HepG2 (cell line): ENCODE measurements around the gene DLG2. TPM values are rescaled to one million over a fixed set of nuclear protein-coding genes. Genes with fewer than 3 reads are reported as not detected.

ENCODE experiments used
- ATAC-seq: fragments of 200-7000 bp; cut with Tn5 transposase; 3 replicates; pipeline ENCODE4 v1.9.1; 2020; ENCODE audit warnings: mild to moderate bottlenecking, moderate library complexity
- BruUV-seq: library from RNA; stranded (reverse); fragments of 400-500 nt; replicated peaks from 2 replicates; lab custom pipeline; 2021; lab: Mats Ljungman, UMichigan
- CTCF ChIA-PET: fragments of 300-600 bp; formaldehyde crosslinking; extraction: SDS; loops from one replicate; lab custom pipeline; 2021; ENCODE audit warnings: low total read pairs, inconsistent platforms, low intra/inter-chr PET ratio; lab: Yijun Ruan, JAX
- POLR2A ChIA-PET: fragments of 350-600 bp; sonication (Branson Sonifier 250); formaldehyde crosslinking; loops from one replicate; lab custom pipeline; 2020; ENCODE audit warnings: antibody characterized with exemption, inconsistent platforms; lab: Yijun Ruan, JAX
- DNase-seq: peaks from one replicate; pipeline ENCODE4 v3.0.0-alpha.2; 2015; ENCODE audit warnings: low spot score
- FAIRE-seq: peaks from 3 replicates; lab custom pipeline; 2011; peaks lifted over from hg19 to GRCh38; lab: Jason Lieb, UNC
- H2AFZ ChIP-seq: one replicate; pipeline ENCODE4 v1.6.1; 2011; ENCODE audit warnings: low read length, inconsistent platforms
- H3K27ac ChIP-seq: fragments of 300-600 bp; 3 replicates; pipeline ENCODE4 v1.8.0; 2011; ENCODE audit warnings: mixed run types, mild to moderate bottlenecking, mixed read lengths, low read length, inconsistent platforms; ENCODE audit not compliant: insufficient read depth; ENCODE audit errors: extremely low read length
- H3K27me3 ChIP-seq, 2 experiments: fragments of 200-600 bp in 1 of 2; 2 replicates in 1 of 2; 3 replicates in 1 of 2; pipeline versions ENCODE4 v1.6.0 to v1.8.0; 2011; ENCODE audit warnings: low read length in 2 of 2, mild to moderate bottlenecking in 2 of 2, moderate library complexity in 2 of 2, inconsistent platforms in 1 of 2; ENCODE audit not compliant: insufficient read depth in 2 of 2, control insufficient read depth in 1 of 2
- H3K36me3 ChIP-seq, 2 experiments: fragments of 200-600 bp in 1 of 2; replicated peaks in 1 of 2; 2 replicates in 1 of 2; 3 replicates in 1 of 2; pipeline versions ENCODE4 v1.5.1 to v1.8.0; 2011; ENCODE audit warnings: low read length in 2 of 2, inconsistent platforms in 1 of 2; ENCODE audit not compliant: insufficient read depth in 2 of 2, control insufficient read depth in 1 of 2
- H3K4me1 ChIP-seq: 2 replicates; pipeline ENCODE4 v1.5.1; 2012; ENCODE audit warnings: low read length, inconsistent platforms; ENCODE audit not compliant: insufficient read depth
- H3K4me2 ChIP-seq: 2 replicates; pipeline ENCODE4 v1.6.0; 2011; ENCODE audit warnings: low read depth, low read length, inconsistent platforms
- H3K4me3 ChIP-seq, 3 experiments: fragments of 200-600 bp in 1 of 3; sonication (generic), shearing (Covaris generic) in 1 of 3; replicated peaks in 1 of 3; 2 replicates each; pipeline ENCODE4 v1.5.1; 2011 to 2016; ENCODE audit warnings: low read length in 3 of 3, inconsistent platforms in 2 of 3, low read depth in 2 of 3, mild to moderate bottlenecking in 2 of 3, control low read depth in 1 of 3, mixed read lengths in 1 of 3; ENCODE audit not compliant: insufficient read depth in 1 of 3
- H3K79me2 ChIP-seq: one replicate; pipeline ENCODE4 v1.6.1; 2011; ENCODE audit warnings: low read length, inconsistent platforms; ENCODE audit not compliant: insufficient read depth
- H3K9ac ChIP-seq: 2 replicates; pipeline ENCODE4 v1.6.0; 2011; ENCODE audit warnings: mild to moderate bottlenecking, low read depth, low read length, inconsistent platforms; ENCODE audit not compliant: insufficient read depth
- H3K9me3 ChIP-seq: 2 replicates; pipeline ENCODE4 v1.5.1; 2012; ENCODE audit warnings: mild to moderate bottlenecking, low read length
- H4K20me1 ChIP-seq: 2 replicates; pipeline ENCODE4 v1.6.0; 2011; ENCODE audit warnings: inconsistent platforms, mild to moderate bottlenecking, low read length, moderate library complexity; ENCODE audit not compliant: insufficient read depth
- CAMTA2 ChIP-seq: sonication (generic); formaldehyde crosslinking; IDR thresholded peaks from 2 replicates; pipeline ENCODE4 v1.4.0; 2020; ENCODE audit warnings: mild to moderate bottlenecking, missing genetic modification reagents, borderline replicate concordance
- HMG20B ChIP-seq: conservative IDR thresholded peaks from 2 replicates; pipeline ENCODE4 v1.6.1; 2016; ENCODE audit warnings: missing genetic modification reagents, missing compliant biosample characterization
- JUNB ChIP-seq: sonication (generic); formaldehyde crosslinking; IDR thresholded peaks from 2 replicates; pipeline ENCODE4 v1.8.0; 2022; ENCODE audit warnings: missing genetic modification reagents, mild to moderate bottlenecking, borderline replicate concordance
- KDM1A ChIP-seq: IDR thresholded peaks from 2 replicates; pipeline ENCODE4 v1.6.1; 2016; ENCODE audit warnings: missing compliant biosample characterization
- MYC ChIP-seq: sonication (generic); formaldehyde crosslinking; IDR thresholded peaks from 2 replicates; pipeline ENCODE4 v1.9.0; 2021; ENCODE audit warnings: missing genetic modification reagents, borderline replicate concordance
- PAWR ChIP-seq: sonication (generic); formaldehyde crosslinking; IDR thresholded peaks from 2 replicates; pipeline ENCODE4 v1.4.0; 2020; ENCODE audit warnings: missing genetic modification reagents, mild to moderate bottlenecking, borderline replicate concordance
- SMYD3 ChIP-seq: sonication (generic); formaldehyde crosslinking; IDR thresholded peaks from 2 replicates; pipeline ENCODE4 v1.8.1; 2023; ENCODE audit warnings: mild to moderate bottlenecking, missing genetic modification reagents
- SP4 ChIP-seq: sonication (generic); formaldehyde crosslinking; IDR thresholded peaks from 2 replicates; pipeline ENCODE4 v1.8.1; 2023; ENCODE audit warnings: mild to moderate bottlenecking, missing genetic modification reagents
- TEAD2 ChIP-seq: sonication (generic); formaldehyde crosslinking; IDR thresholded peaks from 2 replicates; pipeline ENCODE4 v1.9.0; 2021; ENCODE audit warnings: missing genetic modification reagents
- ZNF615 ChIP-seq: sonication (generic); formaldehyde crosslinking; IDR thresholded peaks from 2 replicates; pipeline ENCODE4 v1.5.0; 2020; ENCODE audit warnings: mild to moderate bottlenecking, missing genetic modification reagents, borderline replicate concordance
- ZNF770 ChIP-seq: sonication (generic); formaldehyde crosslinking; IDR thresholded peaks from 2 replicates; pipeline ENCODE4 v1.5.0; 2020; ENCODE audit warnings: mild to moderate bottlenecking, missing genetic modification reagents
- ZNF777 ChIP-seq: sonication (generic); formaldehyde crosslinking; IDR thresholded peaks from 2 replicates; pipeline ENCODE4 v1.4.0; 2020; ENCODE audit warnings: missing genetic modification reagents
- in situ Hi-C: cut with HindIII; loops from 2 replicates; pipeline ENCODE4 v1.10.0; 2017; ENCODE audit warnings: low pct_unique_long_range_greater_than_20kb; ENCODE audit not compliant: extremely low pct_ligation_motif_present
- intact Hi-C: fragments of 100-400 bp; cut with micrococcal nuclease; formaldehyde crosslinking; loops from one replicate; pipeline ENCODE4 v1.10.0; 2022; ENCODE audit not compliant: unreplicated experiment
- polyA plus RNA-seq, 8 experiments: library from polyadenylated mRNA; depleted of rRNA in 3 of 8; stranded (reverse) in 7 of 8; unstranded in 1 of 8; fragments of >200 nt; fragmentation: Illumina TruSeq in 4 of 8; extraction: Trizol in 4 of 8; gene quantifications; 2 replicates each; pipeline versions ENCODE4 v1.2.1 to v1.2.3, GENCODE V29; 2011 to 2016; ENCODE audit warnings: low read depth in 4 of 8, missing spikeins in 1 of 8, mixed read lengths in 1 of 8; ENCODE audit not compliant: insufficient read depth in 1 of 8
- total RNA-seq, 5 experiments: library from RNA; depleted of rRNA; stranded (reverse); fragments of >200 nt; fragmentation: Illumina TruSeq; extraction: Trizol; gene quantifications; 2 replicates each; pipeline ENCODE4 v1.2.3, GENCODE V29; 2016; ENCODE audit warnings: low read depth in 1 of 5
- TF ChIP-seq, protein P1 (sequence below): sonication (generic); formaldehyde crosslinking; IDR thresholded peaks from 2 replicates; pipeline ENCODE4 v1.5.1; 2020; ENCODE audit warnings: missing genetic modification reagents, mild to moderate bottlenecking, borderline replicate concordance
- TF ChIP-seq, protein P2 (sequence below): sonication (generic); formaldehyde crosslinking; IDR thresholded peaks from 2 replicates; pipeline ENCODE4 v1.4.0; 2020; ENCODE audit warnings: missing genetic modification reagents

DLG2 gene
- total and polyA plus RNA-seq, 2 of the 13 experiments (the other 11 are each of a cell fraction or from before 2014, with no cell fraction given) = 0.46 to 1.0 TPM

GRCh38 chr11:85526564-85526963, 100.6 kb downstream of the DLG2 start:
- Histone ChIP-seq H2AFZ (no peak overlapping the region), H3K27me3 (no peaks in the 10 kb centered on the region), H3K9ac (no peak overlapping the region), H3K79me2 (no peaks in the 10 kb centered on the region), H3K36me3 (no peaks in the 10 kb centered on the region), H4K20me1 (no peaks in the 10 kb centered on the region), H3K27ac (no peak overlapping the region), H3K9me3 (peaks cover 23% of the 10 kb centered on the region), H3K4me1 (no peaks in the 10 kb centered on the region), H3K4me2 (no peak overlapping the region), H3K4me3 (no peak overlapping the region)
- TF ChIP-seq, protein P1, sequence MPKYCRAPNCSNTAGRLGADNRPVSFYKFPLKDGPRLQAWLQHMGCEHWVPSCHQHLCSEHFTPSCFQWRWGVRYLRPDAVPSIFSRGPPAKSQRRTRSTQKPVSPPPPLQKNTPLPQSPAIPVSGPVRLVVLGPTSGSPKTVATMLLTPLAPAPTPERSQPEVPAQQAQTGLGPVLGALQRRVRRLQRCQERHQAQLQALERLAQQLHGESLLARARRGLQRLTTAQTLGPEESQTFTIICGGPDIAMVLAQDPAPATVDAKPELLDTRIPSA (CRISPR knock-in tag) = no peak
- TF ChIP-seq ZNF777 = no peak
- TF ChIP-seq SP4 (CRISPR knock-in tag) = no peak
- no peak for TF ChIP-seq CAMTA2 (CRISPR knock-in tag)
- no peak for TF ChIP-seq MYC (CRISPR knock-in tag)
- TF ChIP-seq KDM1A (CRISPR knock-in tag) = no peak
- no peak for TF ChIP-seq TEAD2
- TF ChIP-seq SMYD3 = no peak
- no peak for TF ChIP-seq JUNB (CRISPR knock-in tag)
- no peak for TF ChIP-seq PAWR (CRISPR knock-in tag)
- TF ChIP-seq HMG20B (CRISPR knock-in tag) = no peak
- TF ChIP-seq, protein P2, sequence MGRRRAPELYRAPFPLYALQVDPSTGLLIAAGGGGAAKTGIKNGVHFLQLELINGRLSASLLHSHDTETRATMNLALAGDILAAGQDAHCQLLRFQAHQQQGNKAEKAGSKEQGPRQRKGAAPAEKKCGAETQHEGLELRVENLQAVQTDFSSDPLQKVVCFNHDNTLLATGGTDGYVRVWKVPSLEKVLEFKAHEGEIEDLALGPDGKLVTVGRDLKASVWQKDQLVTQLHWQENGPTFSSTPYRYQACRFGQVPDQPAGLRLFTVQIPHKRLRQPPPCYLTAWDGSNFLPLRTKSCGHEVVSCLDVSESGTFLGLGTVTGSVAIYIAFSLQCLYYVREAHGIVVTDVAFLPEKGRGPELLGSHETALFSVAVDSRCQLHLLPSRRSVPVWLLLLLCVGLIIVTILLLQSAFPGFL (CRISPR knock-in tag) = no peak
- TF ChIP-seq ZNF770 = no peak
- no peak for TF ChIP-seq ZNF615
- BruUV-seq = no TSS peak
- intact Hi-C loops (no loop called here), in situ Hi-C loops (no loop called here)
- POLR2A ChIA-PET = no interaction called here
- no peak for ATAC-seq
- no peak for FAIRE-seq
- no peak for DNase-seq
- CTCF ChIA-PET = no interaction called here
